ENCODE measurements around the gene CACNA1A. TPM values are rescaled to one million over a fixed set of nuclear protein-coding genes. Genes with fewer than 3 reads are reported as not detected.

Gene CACNA1A
- total RNA-seq, 1 experiment from 2014 or later = not detected

GRCh38 chr19:13339869-13340268, 166.4 kb downstream of the CACNA1A start:
- Mint-ChIP-seq H3K36me3 (ENCODE audit: insufficient read depth, unreplicated experiment) (no peaks in the 10 kb centered on the region), H3K27me3 (ENCODE audit: insufficient read depth, unreplicated experiment) (peaks cover 18% of the 10 kb centered on the region), H3K27ac (ENCODE audit: low read depth, unreplicated experiment) (no peak overlapping the region), H3K4me3 (ENCODE audit: unreplicated experiment) (no peak overlapping the region), H3K4me1 (ENCODE audit: insufficient read depth, unreplicated experiment) (no peaks in the 10 kb centered on the region), H3K9me3 (ENCODE audit: unreplicated experiment) (no peaks in the 10 kb centered on the region)
- intact Hi-C loops (cut with micrococcal nuclease) = no loop called here
- ChIA-PET CTCF (interaction anchor here (0.6 kb wide), 1 partner anchor 492 kb away, joined by 5 read pairs; no protein-coding TSS in a partner anchor), POLR2A (interaction anchor here (1.0 kb wide), 1 partner anchor 18 kb away, joined by 3 read pairs; no protein-coding TSS in a partner anchor)
- no peak for DNase-seq (ENCODE audit: unreplicated experiment)
- BruUV-seq (replicated peaks) = no TSS peak
- TF ChIP-seq CTCF (IDR thresholded peaks at IDR 0.05; ENCODE audit: unreplicated experiment) = no peak

- Mint-ChIP-seq H3K4me1 (ENCODE audit: insufficient read depth, unreplicated experiment) (no peaks in the 10 kb centered on the region), H3K27me3 (ENCODE audit: insufficient read depth, unreplicated experiment) (peaks cover 36% of the 10 kb centered on the region), H3K4me3 (ENCODE audit: unreplicated experiment) (no peak overlapping the region), H3K36me3 (ENCODE audit: insufficient read depth, unreplicated experiment) (peaks cover 6% of the 10 kb centered on the region), H3K9me3 (ENCODE audit: unreplicated experiment) (peaks cover 8% of the 10 kb centered on the region), H3K27ac (ENCODE audit: low read depth, unreplicated experiment) (no peak overlapping the region)
- CTCF ChIA-PET = no interaction called here
- BruUV-seq (replicated peaks) = no TSS peak
- no peak for TF ChIP-seq CTCF (IDR thresholded peaks at IDR 0.05; ENCODE audit: unreplicated experiment)
- DNase-seq (ENCODE audit: unreplicated experiment) = no peak
- POLR2A ChIA-PET = interaction anchor here (0.6 kb wide), 2 partner anchors 9 to 31 kb away, joined by 3 read pairs; no protein-coding TSS in a partner anchor
- intact Hi-C loops (cut with micrococcal nuclease) = no loop called here
These were observed 169.1 kb downstream of the CACNA1A start for GRCh38 chr19:13337181-13337580.

- TF ChIP-seq CTCF (IDR thresholded peaks at IDR 0.05; ENCODE audit: unreplicated experiment) = no peak
- H3K27me3 Mint-ChIP-seq (ENCODE audit: insufficient read depth, unreplicated experiment) = peaks cover 36% of the 10 kb centered on the region
- H3K27ac Mint-ChIP-seq (ENCODE audit: low read depth, unreplicated experiment) = no peak overlapping the region
- CTCF ChIA-PET = interaction anchor here (0.6 kb wide), 1 partner anchor 447 kb away, joined by 3 read pairs; no protein-coding TSS in a partner anchor
- no peak for DNase-seq (ENCODE audit: unreplicated experiment)
- intact Hi-C loops (cut with micrococcal nuclease) = no loop called here
- peaks cover 6% of the 10 kb centered on the region for H3K36me3 Mint-ChIP-seq (ENCODE audit: insufficient read depth, unreplicated experiment)
- H3K4me1 Mint-ChIP-seq (ENCODE audit: insufficient read depth, unreplicated experiment) = no peaks in the 10 kb centered on the region
- BruUV-seq (replicated peaks) = no TSS peak
- H3K9me3 Mint-ChIP-seq (ENCODE audit: unreplicated experiment) = peaks cover 8% of the 10 kb centered on the region
- peak overlapping the region; percentile 22 for H3K4me3 Mint-ChIP-seq (ENCODE audit: unreplicated experiment)
- POLR2A ChIA-PET = interaction anchor here (0.5 to 0.7 kb wide), 2 partner anchors 20 to 295 kb away, joined by 3 to 4 read pairs; no protein-coding TSS in a partner anchor
These were observed 171.3 kb downstream of the CACNA1A start for GRCh38 chr19:13334801-13335481.

- Mint-ChIP-seq H3K27ac (ENCODE audit: low read depth, unreplicated experiment) (no peak overlapping the region), H3K4me1 (ENCODE audit: insufficient read depth, unreplicated experiment) (no peaks in the 10 kb centered on the region), H3K27me3 (ENCODE audit: insufficient read depth, unreplicated experiment) (peaks cover 35% of the 10 kb centered on the region), H3K9me3 (ENCODE audit: unreplicated experiment) (peaks cover 8% of the 10 kb centered on the region), H3K36me3 (ENCODE audit: insufficient read depth, unreplicated experiment) (peaks cover 6% of the 10 kb centered on the region), H3K4me3 (ENCODE audit: unreplicated experiment) (no peak overlapping the region)
- no TSS peak for BruUV-seq (replicated peaks)
- POLR2A ChIA-PET = interaction anchor here (0.6 kb wide), 1 partner anchor 1081 kb away, joined by 3 read pairs; no protein-coding TSS in a partner anchor
- CTCF ChIA-PET = no interaction called here
- intact Hi-C loops (cut with micrococcal nuclease) = no loop called here
- TF ChIP-seq CTCF (IDR thresholded peaks at IDR 0.05; ENCODE audit: unreplicated experiment) = no peak
- DNase-seq (ENCODE audit: unreplicated experiment) = no peak
These were observed 176.0 kb downstream of the CACNA1A start for GRCh38 chr19:13330285-13330684.

All from MCF 10A (cell line).